GM18909 (cell line): Measurements from ENCODE around the gene ULBP3.
"Not testable (repeated sequence)": the region's sequence is repeated elsewhere in the genome, so short reads cannot be mapped to it uniquely, and the experiment has no call there.

Source experiments
- ATAC-seq: cut with Tn5 transposase; IDR thresholded peaks from one replicate; pipeline ENCODE4 v1.9.1; 2021; ENCODE audit warnings: mild to moderate bottlenecking; ENCODE audit not compliant: unreplicated experiment, poor library complexity

Gene ULBP3

DNA sequence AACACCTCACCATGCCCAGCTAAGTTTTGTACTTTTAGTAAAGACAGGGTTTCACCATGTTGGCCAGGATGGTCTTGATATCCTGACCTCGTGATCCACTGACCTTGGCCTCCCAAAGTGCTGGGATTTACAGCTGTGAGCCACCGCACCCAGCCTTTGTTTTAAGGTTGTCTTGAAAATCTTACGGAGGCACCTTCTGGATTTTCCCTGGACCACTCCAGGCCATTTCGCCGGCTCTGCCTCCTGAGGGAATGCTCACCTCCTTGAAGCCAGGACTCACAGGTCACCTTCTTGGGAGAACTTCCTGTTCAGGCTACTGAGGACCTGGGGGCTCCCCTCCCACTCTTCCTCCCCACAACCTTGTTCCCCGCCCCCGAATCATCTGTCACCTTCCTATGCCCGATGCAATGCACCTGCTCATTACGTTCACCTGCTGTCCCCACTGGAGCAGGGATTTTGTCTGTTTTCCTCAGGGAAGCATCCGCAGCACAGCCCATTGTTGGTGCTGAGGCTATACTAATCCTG is 24.2 kb downstream of the ULBP3 start:
- no peak for ATAC-seq

DNA sequence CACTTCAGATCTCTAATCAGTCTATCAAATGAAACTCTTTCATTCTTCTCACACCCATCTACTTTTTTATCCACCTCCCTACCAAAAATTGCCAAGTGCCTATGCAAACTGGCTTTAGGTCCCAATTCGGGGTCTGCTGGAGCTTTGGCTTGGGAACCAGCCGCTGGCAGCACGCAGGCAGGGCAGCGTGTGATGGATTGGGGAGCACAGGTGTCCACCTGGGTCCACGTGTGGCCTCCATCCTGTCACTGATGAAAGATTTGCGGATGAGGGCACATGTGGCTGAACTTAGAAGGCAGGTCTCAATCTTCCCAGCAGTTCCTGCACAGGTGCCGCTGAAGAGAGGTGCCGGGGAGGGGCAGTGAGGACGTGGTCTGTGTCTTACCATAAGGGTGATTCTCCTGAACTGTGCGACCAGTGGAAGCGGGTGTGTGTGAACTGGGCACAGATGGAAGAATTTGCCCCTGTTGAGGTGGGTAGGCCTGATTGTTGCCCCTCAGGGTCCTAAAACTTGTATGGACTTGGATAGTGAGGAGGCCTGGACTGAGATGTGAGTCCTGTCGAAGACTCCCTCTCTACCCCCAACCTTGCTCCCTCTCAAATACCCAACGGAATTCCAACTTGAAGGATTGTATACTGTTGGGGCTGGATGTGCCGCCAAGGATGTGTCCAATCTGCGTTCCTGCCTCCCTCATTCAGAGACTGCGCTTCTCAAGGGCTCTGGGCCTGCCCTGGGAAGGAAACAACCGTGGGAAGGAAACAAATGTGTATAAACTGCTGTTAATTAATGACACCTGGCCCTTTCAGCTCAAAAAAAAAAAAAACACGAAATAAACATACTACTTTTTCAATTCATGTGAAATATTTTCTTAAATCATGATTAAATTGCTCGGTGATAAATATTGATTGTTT is 25.2 kb downstream of the ULBP3 start:
- no peak for ATAC-seq

DNA sequence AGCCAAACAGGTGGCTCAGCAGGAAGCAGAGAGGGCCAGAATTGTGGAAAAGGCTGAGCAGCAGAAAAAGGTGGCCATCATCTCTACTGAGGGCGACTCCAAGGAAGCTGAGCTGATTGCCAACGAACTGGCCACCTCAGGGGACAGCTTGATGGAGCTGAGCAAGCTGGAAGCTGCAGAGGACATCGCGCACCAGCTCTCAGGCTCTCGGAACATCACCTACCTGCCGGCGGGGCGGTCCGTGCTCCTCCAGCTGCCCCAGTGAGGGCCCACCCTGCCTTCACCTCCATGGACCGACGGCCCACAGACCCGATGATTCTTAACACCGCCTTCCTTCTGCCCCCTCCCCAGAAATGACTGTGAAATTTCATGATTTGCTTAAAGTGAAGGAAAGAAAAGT is 25.8 kb downstream of the ULBP3 start:
- ATAC-seq: no peak

DNA sequence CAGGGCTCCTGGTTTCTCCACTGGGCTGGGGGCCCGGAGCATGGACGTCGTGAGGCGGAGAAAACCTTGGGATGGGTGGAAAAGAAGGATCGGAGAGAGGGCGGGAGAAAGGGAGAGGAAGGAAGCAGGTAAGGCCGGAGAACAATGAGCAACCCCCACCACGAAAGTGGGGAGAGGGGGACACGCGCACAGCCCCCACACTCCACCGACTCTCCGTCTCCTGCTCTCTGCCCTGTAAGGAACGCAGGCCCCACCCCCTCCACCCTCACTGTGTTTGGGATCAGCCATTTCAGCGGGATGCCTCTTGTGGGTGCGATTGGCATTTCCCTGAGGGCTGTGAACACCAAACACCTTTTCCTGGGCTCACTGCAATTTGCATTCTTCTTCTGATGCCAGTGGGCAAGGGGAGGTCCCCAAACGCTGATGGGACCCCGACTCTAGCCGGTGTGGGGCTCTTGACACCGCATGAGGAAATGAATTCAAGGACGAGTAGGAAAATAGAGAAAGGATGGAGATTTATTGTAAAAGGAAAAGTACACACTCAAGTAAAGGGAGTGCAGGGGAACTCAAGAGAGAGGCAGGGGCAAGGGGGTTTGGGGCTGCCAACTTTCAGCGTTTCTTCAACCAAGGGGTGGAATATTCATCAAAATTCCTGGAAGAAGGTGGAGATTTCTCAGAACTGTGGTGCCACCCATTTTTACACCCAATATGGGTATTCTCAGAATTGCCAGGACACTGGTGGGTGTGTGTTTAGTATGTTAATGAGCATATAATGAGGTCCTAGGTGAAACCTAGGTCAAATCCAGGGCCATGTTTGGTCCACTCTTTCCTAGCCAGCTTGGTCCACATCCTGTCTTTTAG is 30.5 kb downstream of the ULBP3 start:
- ATAC-seq: no peak

DNA sequence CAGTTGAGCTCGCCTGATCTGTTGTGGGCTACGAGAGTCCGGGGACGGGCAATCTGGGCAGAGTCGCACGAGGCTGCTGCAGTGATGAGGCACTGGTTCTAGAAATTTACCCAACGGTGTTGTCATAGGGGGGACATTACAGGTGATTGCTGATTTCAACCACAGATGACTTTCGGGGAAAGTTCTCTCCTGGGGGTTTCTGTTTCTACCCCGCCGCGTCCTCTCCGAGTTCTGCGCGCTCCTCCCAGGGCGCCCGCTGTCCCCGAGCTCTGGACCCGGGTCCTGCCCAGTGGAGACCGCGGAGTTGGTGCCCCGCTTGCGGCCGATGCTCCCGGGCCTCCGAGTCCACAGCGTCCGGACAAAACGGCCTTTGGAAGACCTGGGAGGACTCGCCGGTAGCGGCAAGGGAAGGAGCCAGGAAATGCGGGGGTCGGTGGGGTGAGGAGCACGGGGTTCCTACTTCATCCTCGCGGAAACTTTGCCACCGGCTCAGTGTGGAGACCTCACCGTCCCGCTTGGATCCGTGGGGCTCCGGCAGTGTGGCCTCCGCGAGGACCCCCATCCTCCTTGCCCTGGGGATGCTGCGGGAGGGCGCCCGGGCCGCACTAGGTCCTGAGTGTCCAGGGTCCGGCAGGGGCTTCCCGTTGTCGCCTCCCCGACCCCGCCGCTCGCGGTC is 31.3 kb downstream of the ULBP3 start:
- ATAC-seq: no peak

DNA sequence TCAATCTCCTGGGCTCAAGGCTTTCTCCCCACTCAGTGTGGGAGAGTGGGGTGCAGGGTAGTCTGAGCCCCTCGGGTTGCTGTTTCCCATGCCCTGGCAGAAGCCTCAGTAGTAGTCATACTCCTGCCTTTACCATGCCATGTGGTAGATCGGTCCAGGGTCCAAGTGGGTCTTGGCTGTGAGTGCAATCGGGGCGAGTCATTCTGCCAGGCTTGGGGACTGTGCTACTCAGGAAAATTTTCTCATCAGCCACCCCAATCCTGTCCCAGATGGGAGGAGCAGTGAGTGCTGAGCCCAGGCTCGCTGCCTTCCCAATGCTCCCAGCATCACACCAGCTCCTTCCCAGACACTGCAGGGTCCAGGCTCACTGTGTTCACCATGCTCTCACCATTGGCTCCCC is 32.8 kb downstream of the ULBP3 start:
- ATAC-seq: no peak

DNA sequence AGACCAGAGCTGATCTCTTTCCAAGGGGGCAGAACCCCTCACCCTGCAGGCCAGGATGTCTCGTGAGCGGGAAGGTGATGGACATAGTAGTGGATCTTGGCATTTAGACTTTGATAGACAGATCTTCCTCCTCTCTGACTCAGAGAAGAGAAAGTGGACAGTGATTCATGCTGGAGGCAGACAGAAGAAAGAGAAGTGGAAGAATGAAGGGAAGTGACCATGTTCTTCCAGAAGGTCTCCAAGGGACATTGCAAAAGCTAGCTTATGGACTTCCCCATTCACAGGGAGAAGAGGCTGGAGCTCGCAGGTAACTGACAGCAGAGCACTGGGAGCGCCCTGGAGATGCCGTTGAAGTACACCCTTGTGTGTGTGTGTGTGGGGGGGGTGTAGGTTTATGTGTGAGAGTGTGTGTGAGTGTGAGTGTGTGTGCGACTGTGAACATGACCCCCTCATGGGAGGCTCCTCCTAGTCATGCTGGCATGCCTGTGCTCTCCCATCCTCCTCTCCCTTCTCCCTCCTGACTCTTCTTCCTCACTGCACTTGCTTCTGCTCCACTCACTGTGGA is 35.6 kb downstream of the ULBP3 start:
- ATAC-seq: no peak

DNA sequence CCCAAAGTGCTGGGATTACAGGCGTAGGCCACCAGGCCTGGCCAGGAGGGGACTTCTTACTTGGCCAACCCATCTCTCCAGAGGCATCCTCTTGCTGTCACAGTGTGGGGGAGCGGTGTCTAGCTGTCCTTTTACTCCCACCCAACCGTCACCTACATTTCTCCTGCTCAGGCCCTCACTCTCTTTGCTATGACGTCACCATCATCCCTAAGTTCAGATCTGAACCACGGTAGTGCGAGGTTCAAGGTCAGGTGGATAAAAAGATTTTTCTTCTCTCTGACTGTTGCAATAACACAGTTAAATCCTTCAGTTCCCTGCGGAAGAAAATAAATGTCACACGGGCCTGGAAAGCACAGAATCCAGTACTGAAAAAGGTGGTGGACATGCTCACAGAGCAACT is 36.3 kb downstream of the ULBP3 start:
- ATAC-seq: no peak

DNA sequence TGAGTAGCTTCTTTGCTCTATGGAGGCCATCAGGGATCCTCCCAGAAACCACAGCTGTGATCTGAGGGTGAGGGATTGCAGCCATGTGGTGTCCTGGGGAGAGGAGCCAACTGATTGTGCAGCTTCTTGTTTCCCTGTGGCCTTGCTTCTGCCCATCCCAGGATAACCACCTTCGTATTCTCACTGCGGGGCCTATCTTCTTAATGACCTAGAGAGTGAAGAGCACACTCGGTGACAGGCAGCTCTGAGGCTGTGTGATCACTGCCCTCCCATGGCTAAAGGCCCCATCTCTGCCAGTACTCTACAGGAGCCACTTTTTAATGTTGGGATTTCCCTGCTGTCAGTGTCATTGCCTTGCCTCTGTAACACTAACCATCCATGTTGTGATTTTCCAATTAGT is 38.3 kb downstream of the ULBP3 start:
- ATAC-seq: no peak

DNA sequence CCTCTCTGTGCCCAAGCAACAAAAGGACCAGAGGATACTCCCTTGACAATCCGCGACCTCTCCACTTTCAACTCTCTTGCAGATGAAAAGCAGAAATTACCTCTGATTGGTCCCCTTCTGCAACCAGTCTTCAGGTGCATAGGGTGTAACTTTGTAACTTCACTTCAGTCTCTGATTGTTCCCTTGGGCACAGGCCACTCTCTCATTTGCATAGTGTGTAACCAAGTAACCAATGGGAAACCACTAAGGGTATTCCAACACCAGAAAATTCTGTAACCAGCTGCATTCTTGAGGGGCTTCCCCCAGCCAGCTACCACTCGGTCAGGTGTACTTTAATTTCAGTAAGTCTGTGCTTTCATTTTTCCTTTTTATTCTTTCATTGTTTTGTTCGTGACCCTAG is 39.2 kb downstream of the ULBP3 start:
- ATAC-seq: no peak

DNA sequence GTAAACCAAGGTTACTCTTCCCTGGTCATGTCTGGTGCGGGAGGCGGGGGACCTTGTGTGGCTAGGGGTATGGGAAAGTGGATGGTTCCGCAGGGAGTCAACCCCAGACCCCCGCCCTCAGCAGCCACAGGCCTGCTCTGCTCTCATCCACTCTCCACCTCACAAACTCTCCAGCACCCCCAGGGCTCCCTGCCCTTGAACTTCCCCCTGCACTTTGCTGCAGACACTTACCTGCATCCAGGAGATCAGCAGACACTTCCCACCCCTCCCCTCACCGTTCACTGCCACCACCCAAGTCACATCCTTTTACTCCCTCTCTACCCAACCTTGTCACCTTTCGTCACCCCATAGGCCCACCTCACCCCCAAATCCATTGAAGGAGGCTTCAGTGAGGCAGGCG is 39.6 kb downstream of the ULBP3 start:
- ATAC-seq: no peak

DNA sequence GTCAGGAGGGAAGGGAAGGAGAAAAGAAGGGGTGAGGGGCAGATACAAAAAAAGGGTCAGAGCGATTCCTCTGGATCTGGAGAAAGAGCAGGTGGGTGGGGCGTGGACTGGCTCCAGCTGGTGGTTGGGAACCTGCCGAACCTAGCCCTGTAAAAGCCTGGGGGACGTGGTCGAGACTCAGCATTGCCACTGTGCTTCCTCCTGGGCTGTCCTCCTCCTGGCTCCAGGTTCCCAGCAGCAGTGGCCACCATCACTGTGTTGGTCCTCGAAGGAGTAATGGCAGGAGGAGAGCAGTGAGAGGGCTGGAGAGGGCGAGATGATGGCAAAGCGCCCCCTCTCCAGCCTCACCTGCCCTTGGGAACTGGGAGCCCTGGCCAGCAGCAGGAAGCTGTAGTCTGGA is 40.1 kb downstream of the ULBP3 start:
- ATAC-seq: no peak

DNA sequence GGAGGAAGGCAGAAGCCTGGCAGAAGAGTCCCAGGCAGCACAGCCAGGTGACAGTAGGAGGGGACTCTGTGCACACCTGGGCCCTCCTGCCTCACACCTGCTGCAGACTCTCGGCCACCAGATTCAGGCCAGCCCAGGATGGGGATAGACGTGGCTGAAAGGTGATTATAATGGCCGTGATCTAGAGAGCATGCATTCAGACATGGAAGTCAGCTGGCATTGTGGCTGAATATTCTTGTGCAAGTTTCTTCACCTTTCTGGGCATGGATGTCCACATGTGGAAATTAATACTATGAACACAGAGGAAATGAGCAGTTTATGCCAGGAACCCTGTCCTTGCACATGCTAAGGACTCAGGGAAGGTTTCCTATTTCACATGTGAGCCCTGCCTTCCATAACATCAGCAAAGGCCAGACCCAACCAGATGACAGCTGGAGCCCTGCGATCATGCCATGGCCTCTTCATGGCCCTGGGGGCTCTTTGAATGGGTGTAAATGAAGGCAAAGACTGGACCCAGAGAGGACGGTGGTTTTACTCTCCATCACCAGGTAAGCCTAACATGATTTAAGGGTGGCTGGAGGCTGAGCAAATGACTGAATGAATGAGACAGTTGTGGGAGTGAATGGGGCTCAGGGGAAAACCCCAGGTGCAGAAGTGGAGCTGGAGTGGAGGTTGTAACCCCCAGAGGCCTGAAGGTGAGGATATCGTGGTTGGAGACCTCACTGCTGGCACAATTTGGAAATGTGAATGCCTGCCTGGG is 40.9 kb downstream of the ULBP3 start:
- ATAC-seq: no peak

DNA sequence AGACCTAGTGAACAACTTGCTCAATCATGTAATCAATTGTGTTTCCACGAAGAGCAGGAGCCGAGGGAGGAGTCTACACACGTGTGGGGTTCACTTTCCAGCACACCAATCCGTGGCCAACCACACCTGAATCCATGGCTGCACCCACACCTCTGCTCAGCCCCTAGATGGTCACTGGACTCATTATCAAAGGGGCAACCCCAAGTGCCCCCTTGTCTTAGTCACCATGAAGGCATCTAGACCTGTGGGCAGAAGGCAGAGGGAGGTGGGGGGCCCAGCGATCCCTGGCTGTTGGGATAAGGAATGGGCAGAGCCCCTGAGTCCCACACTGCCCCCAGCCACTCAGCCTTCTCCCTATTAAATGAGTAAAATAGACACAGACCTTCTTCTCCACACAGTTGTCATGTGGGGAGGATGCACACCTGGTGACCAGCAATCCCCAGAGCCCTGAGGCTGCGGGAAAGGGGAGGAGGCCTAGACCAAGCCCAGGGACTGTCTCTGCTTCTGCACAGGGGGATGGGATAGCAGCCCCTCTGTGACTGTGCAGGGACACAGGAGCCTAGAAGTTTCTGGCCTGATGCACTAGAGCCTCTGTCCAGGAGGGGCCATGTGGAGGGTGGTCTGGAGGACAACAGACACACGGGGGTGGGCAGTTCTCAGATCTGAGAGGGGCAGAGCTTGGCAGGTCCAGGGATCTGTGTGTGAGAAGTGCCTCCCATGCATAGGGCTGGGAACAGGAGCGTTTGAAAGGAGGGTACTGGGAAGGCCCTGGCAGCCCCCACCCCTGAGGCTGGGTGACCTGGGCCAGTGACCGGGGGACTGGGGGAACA is 41.7 kb downstream of the ULBP3 start:
- no peak for ATAC-seq

DNA sequence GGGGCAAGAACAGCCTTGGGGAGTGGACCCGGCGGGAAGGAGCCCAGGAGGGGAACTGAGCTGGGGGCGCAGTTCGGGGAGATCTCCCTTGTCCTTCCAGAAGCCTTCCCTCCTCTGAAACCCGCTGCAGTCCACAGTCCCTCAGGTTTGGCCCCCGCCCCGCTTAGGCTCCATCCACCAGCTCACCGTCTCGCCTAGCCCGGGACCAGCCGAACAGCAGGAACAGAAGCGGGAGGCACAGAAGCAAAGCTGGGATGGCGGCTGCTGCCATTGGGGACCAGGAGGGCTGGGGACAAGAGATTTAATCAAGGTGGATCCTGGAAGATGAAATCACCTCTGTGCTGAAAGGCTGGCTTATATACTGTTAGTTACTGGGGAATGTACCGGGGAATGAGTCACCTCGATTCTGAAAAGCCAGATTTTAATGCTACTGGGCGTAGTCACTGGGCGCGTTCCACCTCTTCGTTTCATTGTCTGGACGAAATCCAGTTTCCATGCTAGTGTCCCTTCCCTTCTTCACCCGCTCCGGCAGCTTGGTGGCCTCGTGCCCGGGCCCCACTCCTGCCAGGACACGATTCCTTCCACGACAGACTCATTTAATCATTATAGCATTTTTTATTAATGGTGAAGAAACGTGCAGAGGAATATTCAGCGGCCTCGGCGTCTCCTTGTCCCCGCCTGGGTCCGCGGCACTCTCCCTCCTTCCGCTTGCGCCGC is 43.6 kb downstream of the ULBP3 start, which contains the start of gene RAET1L:
TSS of gene RAET1L (minus strand) at position 332 of the 717 bp plus-strand sequence. CDS start at position 271, 61 bp downstream.
- no peak for ATAC-seq

DNA sequence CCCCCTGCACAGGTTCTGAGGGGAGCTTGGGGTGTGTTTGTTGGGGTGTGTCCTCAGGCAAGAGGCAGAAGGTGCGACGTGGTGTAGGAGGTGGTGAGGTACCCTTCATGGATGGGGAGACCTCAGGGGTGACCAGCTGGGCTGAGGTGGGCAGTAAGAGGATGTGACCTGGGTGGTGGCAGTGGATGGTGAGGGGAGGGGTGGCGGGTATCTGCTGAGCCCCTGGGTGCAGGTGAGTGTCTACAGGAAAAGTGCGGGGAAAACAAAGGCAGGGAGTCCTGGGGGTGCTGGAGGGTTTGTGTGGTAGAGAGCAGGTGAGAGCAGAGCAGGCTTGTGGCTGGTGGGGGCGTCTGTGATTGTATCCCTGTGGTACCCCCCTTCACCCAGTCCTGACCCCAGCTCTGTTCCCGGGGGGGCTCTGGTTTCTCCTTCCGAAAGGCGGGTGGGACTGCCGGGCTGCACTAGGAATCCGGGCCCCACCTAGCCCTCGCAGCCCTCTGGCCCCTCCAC is 44.2 kb downstream of the ULBP3 start:
- ATAC-seq: no peak

DNA sequence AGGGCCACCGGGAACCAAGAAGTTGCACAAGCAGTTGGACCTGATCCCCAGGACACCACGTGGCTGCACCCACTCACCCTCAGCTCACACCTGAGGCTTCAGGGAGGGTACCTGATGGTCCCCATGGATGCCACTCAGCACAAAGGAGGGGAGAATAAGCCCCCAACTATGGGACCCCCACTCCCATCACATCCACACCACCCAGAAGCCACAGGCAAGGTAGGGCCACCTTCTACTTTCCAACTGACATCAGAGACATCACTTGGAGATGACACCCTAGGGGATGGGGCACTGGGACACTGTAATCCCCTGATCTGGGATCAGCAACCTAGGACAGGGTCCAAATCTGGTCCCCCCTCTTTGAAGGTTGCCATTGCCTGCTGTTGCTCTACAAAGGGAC is 44.9 kb downstream of the ULBP3 start:
- not testable (repeated sequence) for ATAC-seq

DNA sequence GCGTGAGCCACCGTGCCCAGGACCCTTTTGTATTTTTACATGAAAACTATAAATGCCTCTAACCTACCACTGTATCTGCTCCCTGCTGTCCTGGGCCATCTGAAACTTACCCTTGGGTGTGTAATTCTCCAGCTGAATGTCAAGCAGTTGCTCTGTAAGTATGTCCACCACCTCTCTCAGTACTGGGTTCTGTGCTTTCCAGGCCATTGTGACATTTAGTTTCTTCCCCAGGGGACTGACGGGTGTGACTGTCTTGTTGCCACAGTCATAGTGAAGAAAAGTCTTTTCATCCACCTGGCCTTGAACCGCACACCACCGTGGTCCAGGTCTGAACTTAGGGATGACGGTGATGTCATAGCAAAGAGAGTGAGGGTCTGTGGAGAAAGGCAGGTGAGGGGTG is 47.1 kb downstream of the ULBP3 start:
- ATAC-seq: not testable (repeated sequence)
